Activated CD4-positive, CD25-positive, alpha-beta regulatory T cell treated with anti-CD3 and anti-CD28 coated beads, Interleukin-2, amount 50 U/mL, for 16 hours (primary cell): ENCODE data around the gene LOX.

Experiments used
- DNase-seq: peaks from one replicate; pipeline ENCODE4 v3.0.0-alpha.2; 2020; ENCODE audit warnings: low read depth, low spot score

The LOX gene

GRCh38 chr5:122053181-122054109, 24.6 kb downstream of the LOX start:
- no peak for DNase-seq

- no peak for DNase-seq
Measured at GRCh38 chr5:122051569-122051968, 26.5 kb downstream of the LOX start.

GRCh38 chr5:122050959-122051358, 27.1 kb downstream of the LOX start:
- no peak for DNase-seq

- DNase-seq = no peak
Measured at GRCh38 chr5:122040636-122041302, 37.3 kb downstream of the LOX start.

GRCh38 chr5:122036326-122036725, 41.7 kb downstream of the LOX start:
- DNase-seq = no peak

- no peak for DNase-seq
Measured at GRCh38 chr5:122035913-122036312, 42.1 kb downstream of the LOX start.

GRCh38 chr5:122031836-122032235, 46.2 kb downstream of the LOX start:
- no peak for DNase-seq

- no peak for DNase-seq
Measured at GRCh38 chr5:122030251-122030650, 47.8 kb downstream of the LOX start.

GRCh38 chr5:122029818-122030217, 48.2 kb downstream of the LOX start:
- DNase-seq = no peak

GRCh38 chr5:122022966-122023365, 55.1 kb downstream of the LOX start:
- DNase-seq = no peak

- no peak for DNase-seq
Measured at GRCh38 chr5:122019919-122020590, 58.0 kb downstream of the LOX start.

- no peak for DNase-seq
Measured at GRCh38 chr5:122015471-122015870, 62.6 kb downstream of the LOX start.

GRCh38 chr5:122014236-122014935, 63.7 kb downstream of the LOX start:
- DNase-seq = no peak
